Measurements from ENCODE around the gene ASB2.

- TF ChIP-seq CTCF (IDR thresholded peaks at IDR 0.05): no peak
- no peak for TF ChIP-seq POLR2A (IDR thresholded peaks at IDR 0.05)
- no peak for TF ChIP-seq POLR2AphosphoS5 (IDR thresholded peaks at IDR 0.05; ENCODE audit: insufficient read depth in 1 of 2, low read depth in 1 of 2)
Measured at GRCh38 chr14:93960108-93960475, 16.3 kb downstream of the ASB2 start.
